ENCODE results near the gene TEN1. TPM values are rescaled to one million over a fixed set of nuclear protein-coding genes. Genes with fewer than 3 reads are reported as not detected.
A peak's percentile ranks its signal among the peaks of the same experiment; 100 is the strongest.

TEN1 gene
- total and polyA plus RNA-seq, 9 of the 15 experiments (the other 6 are each of a cell fraction or from before 2014, with no cell fraction given), result 1.3 to 25.7 (median 10.1) TPM

DNA sequence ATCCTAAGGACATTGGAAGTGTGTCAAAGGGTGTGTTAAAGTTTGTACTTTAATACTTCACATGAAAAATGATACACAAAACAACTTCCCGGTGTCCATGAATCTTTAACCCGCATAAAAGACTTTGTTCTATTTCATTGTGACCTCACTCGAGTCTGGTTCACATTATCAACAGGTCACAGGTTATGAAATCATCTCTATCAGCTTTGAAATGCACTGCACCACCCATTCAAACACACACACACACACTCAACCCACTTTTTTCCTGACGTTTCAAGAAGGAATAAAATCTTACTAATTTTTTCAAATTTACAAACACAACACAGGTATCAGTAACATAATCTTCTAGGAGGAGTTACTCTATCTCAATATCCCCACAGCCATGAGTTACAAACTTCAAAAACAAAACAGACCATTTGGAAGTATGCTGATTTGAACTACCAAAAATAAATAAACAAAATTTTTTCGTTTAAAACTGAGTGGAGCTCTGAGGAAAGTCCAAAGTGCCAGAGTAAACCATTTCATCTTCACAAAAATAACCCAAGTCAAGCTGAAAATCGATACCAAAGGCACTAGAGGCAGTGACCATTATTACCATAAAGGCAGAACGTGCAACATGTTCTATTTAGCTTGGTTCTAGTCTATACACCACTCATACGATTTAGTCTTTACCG is 2.7 kb upstream of the TEN1 start (continued):
- TF ChIP-seq, protein P1, sequence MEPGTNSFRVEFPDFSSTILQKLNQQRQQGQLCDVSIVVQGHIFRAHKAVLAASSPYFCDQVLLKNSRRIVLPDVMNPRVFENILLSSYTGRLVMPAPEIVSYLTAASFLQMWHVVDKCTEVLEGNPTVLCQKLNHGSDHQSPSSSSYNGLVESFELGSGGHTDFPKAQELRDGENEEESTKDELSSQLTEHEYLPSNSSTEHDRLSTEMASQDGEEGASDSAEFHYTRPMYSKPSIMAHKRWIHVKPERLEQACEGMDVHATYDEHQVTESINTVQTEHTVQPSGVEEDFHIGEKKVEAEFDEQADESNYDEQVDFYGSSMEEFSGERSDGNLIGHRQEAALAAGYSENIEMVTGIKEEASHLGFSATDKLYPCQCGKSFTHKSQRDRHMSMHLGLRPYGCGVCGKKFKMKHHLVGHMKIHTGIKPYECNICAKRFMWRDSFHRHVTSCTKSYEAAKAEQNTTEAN (CRISPR knock-in tag; IDR thresholded peaks at IDR 0.05), result no peak
- TF ChIP-seq MAFF (IDR thresholded peaks at IDR 0.05; ENCODE audit: low read length) (no peak), TAL1 (IDR thresholded peaks at IDR 0.05) (peak; percentile 66), ZZZ3 (IDR thresholded peaks at IDR 0.05) (no peak), TFAM (CRISPR knock-in tag; conservative IDR thresholded peaks at IDR 0.05) (no peak), TEAD4 (IDR thresholded peaks at IDR 0.05; ENCODE audit: low read length) (peak; percentile 55), TEAD4 (CRISPR knock-in tag; IDR thresholded peaks at IDR 0.05; ENCODE audit: borderline replicate concordance) (no peak), ZNF263 (CRISPR knock-in tag; IDR thresholded peaks at IDR 0.05; ENCODE audit: borderline replicate concordance) (no peak), KLF6 (CRISPR knock-in tag; IDR thresholded peaks at IDR 0.05; ENCODE audit: borderline replicate concordance) (no peak), NCOR1 (IDR thresholded peaks at IDR 0.05) (peak; percentile 64; the same call in 1 of the 2 replicates), ZEB2 (IDR thresholded peaks at IDR 0.05) (0 out of 2 replicates have a peak, but pooled peaks have one; percentile 26), ATF7 (IDR thresholded peaks at IDR 0.05) (peak; percentile 59), PHF21A (IDR thresholded peaks at IDR 0.05; ENCODE audit: borderline replicate concordance, low read depth) (no peak), ATF1 (CRISPR knock-in tag; IDR thresholded peaks at IDR 0.05) (no peak), ATF1 (tag; IDR thresholded peaks at IDR 0.05) (peak; percentile 43; the same call in 1 of the 2 replicates), MAZ (CRISPR knock-in tag; conservative IDR thresholded peaks at IDR 0.05 in 1 of 2, IDR thresholded peaks at IDR 0.05 in 1 of 2) (no peak)
- TF ChIP-seq, protein P2, sequence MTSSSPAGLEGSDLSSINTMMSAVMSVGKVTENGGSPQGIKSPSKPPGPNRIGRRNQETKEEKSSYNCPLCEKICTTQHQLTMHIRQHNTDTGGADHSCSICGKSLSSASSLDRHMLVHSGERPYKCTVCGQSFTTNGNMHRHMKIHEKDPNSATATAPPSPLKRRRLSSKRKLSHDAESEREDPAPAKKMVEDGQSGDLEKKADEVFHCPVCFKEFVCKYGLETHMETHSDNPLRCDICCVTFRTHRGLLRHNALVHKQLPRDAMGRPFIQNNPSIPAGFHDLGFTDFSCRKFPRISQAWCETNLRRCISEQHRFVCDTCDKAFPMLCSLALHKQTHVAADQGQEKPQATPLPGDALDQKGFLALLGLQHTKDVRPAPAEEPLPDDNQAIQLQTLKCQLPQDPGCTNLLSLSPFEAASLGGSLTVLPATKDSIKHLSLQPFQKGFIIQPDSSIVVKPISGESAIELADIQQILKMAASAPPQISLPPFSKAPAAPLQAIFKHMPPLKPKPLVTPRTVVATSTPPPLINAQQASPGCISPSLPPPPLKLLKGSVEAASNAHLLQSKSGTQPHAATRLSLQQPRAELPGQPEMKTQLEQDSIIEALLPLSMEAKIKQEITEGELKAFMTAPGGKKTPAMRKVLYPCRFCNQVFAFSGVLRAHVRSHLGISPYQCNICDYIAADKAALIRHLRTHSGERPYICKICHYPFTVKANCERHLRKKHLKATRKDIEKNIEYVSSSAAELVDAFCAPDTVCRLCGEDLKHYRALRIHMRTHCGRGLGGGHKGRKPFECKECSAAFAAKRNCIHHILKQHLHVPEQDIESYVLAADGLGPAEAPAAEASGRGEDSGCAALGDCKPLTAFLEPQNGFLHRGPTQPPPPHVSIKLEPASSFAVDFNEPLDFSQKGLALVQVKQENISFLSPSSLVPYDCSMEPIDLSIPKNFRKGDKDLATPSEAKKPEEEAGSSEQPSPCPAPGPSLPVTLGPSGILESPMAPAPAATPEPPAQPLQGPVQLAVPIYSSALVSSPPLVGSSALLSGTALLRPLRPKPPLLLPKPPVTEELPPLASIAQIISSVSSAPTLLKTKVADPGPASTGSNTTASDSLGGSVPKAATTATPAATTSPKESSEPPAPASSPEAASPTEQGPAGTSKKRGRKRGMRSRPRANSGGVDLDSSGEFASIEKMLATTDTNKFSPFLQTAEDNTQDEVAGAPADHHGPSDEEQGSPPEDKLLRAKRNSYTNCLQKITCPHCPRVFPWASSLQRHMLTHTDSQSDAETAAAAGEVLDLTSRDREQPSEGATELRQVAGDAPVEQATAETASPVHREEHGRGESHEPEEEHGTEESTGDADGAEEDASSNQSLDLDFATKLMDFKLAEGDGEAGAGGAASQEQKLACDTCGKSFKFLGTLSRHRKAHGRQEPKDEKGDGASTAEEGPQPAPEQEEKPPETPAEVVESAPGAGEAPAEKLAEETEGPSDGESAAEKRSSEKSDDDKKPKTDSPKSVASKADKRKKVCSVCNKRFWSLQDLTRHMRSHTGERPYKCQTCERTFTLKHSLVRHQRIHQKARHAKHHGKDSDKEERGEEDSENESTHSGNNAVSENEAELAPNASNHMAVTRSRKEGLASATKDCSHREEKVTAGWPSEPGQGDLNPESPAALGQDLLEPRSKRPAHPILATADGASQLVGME (CRISPR knock-in tag; IDR thresholded peaks at IDR 0.05), result no peak
- TF ChIP-seq, protein P3, sequence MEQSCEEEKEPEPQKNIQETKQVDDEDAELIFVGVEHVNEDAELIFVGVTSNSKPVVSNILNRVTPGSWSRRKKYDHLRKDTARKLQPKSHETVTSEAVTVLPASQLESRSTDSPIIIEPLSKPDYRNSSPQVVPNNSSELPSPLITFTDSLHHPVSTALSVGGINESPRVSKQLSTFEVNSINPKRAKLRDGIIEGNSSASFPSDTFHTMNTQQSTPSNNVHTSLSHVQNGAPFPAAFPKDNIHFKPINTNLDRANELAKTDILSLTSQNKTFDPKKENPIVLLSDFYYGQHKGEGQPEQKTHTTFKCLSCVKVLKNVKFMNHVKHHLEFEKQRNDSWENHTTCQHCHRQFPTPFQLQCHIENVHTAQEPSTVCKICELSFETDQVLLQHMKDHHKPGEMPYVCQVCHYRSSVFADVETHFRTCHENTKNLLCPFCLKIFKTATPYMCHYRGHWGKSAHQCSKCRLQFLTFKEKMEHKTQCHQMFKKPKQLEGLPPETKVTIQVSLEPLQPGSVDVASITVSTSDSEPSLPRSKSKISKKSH (CRISPR knock-in tag; IDR thresholded peaks at IDR 0.05), result no peak
- TF ChIP-seq, protein P4, sequence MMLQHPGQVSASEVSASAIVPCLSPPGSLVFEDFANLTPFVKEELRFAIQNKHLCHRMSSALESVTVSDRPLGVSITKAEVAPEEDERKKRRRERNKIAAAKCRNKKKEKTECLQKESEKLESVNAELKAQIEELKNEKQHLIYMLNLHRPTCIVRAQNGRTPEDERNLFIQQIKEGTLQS (IDR thresholded peaks at IDR 0.05), result peak; percentile 60
- TF ChIP-seq, protein P4 (CRISPR knock-in tag; conservative IDR thresholded peaks at IDR 0.05), result no peak
